Mesenchymal stem cell (in vitro differentiated cells and primary cell): ENCODE measurements around the gene RARRES1.

Source experiments
- DNase-seq: peaks from one replicate; pipeline ENCODE4 v3.0.0-alpha.2; 2013
- H2AFZ ChIP-seq: one replicate; pipeline ENCODE4 v1.6.1; 2013; ENCODE audit warnings: low read depth, mild to moderate bottlenecking, control low read depth, inconsistent platforms, low read length, moderate library complexity
- H2AK5ac ChIP-seq: 2 replicates; pipeline ENCODE4 v1.6.1; 2013; ENCODE audit warnings: low read length, moderate library complexity, mild to moderate bottlenecking, inconsistent platforms; ENCODE audit not compliant: severe bottlenecking
- H2BK120ac ChIP-seq: one replicate; pipeline ENCODE4 v1.6.1; 2013; ENCODE audit warnings: low read depth, mild to moderate bottlenecking, inconsistent platforms, low read length, moderate library complexity
- H2BK12ac ChIP-seq, 2 experiments: one replicate each; pipeline ENCODE4 v1.6.1; 2013; ENCODE audit warnings: inconsistent platforms in 2 of 2, low read length in 2 of 2, mild to moderate bottlenecking in 2 of 2, moderate library complexity in 2 of 2, control low read depth in 1 of 2
- H2BK15ac ChIP-seq: one replicate; pipeline ENCODE4 v1.6.1; 2013; ENCODE audit warnings: mild to moderate bottlenecking, low read depth, inconsistent platforms; ENCODE audit not compliant: poor library complexity, severe bottlenecking
- H2BK5ac ChIP-seq: 2 replicates; pipeline ENCODE4 v1.6.1; 2013; ENCODE audit warnings: low read depth, mild to moderate bottlenecking, low read length, control low read depth, inconsistent platforms; ENCODE audit not compliant: poor library complexity, severe bottlenecking
- H3K14ac ChIP-seq, 2 experiments: one replicate each; pipeline ENCODE4 v1.6.1; 2013; ENCODE audit warnings: inconsistent platforms in 2 of 2, low read length in 2 of 2, control low read depth in 1 of 2, mild to moderate bottlenecking in 1 of 2, moderate library complexity in 1 of 2
- H3K18ac ChIP-seq, 2 experiments: one replicate each; pipeline ENCODE4 v1.6.1; 2013; ENCODE audit warnings: inconsistent platforms in 2 of 2, low read length in 2 of 2, control low read depth in 1 of 2, low read depth in 1 of 2, mild to moderate bottlenecking in 1 of 2
- H3K23ac ChIP-seq, 2 experiments: one replicate each; pipeline ENCODE4 v1.6.1; 2013; ENCODE audit warnings: inconsistent platforms in 2 of 2, low read length in 2 of 2, mild to moderate bottlenecking in 2 of 2, moderate library complexity in 2 of 2, control low read depth in 1 of 2
- H3K27ac ChIP-seq: 2 replicates; pipeline ENCODE4 v1.5.1; 2013; ENCODE audit warnings: mild to moderate bottlenecking, moderate library complexity, low read length, control low read depth, inconsistent platforms; ENCODE audit not compliant: poor library complexity, severe bottlenecking
- H3K27me3 ChIP-seq, 2 experiments: 2 replicates each; pipeline versions ENCODE4 v1.6.1 to v1.7.0; 2013; ENCODE audit warnings: low read length in 2 of 2, mild to moderate bottlenecking in 2 of 2, moderate library complexity in 2 of 2, control low read depth in 1 of 2, inconsistent platforms in 1 of 2; ENCODE audit not compliant: control insufficient read depth in 1 of 2, insufficient read depth in 1 of 2
- H3K36me3 ChIP-seq, 2 experiments: 2 replicates each; pipeline versions ENCODE4 v1.6.1 to v1.7.0; 2013; ENCODE audit warnings: low read length in 2 of 2, control low read depth in 1 of 2, inconsistent platforms in 1 of 2, low read depth in 1 of 2, mild to moderate bottlenecking in 1 of 2; ENCODE audit not compliant: insufficient read depth in 2 of 2, control insufficient read depth in 1 of 2
- H3K4ac ChIP-seq, 2 experiments: one replicate each; pipeline ENCODE4 v1.6.1; 2013; ENCODE audit warnings: inconsistent platforms in 2 of 2, low read length in 2 of 2, mild to moderate bottlenecking in 2 of 2, moderate library complexity in 2 of 2, control low read depth in 1 of 2, low read depth in 1 of 2
- H3K4me1 ChIP-seq: 2 replicates; pipeline ENCODE4 v1.6.1; 2013; ENCODE audit warnings: low read depth, low read length, control low read depth; ENCODE audit not compliant: control insufficient read depth, insufficient read depth
- H3K4me2 ChIP-seq: 2 replicates; pipeline ENCODE4 v1.6.1; 2013; ENCODE audit warnings: low read length, mild to moderate bottlenecking, inconsistent platforms; ENCODE audit not compliant: poor library complexity, severe bottlenecking
- H3K4me3 ChIP-seq, 2 experiments: 2 replicates each; pipeline versions ENCODE4 v1.5.1 to v1.7.0; 2013; ENCODE audit warnings: low read length in 2 of 2, mild to moderate bottlenecking in 2 of 2, control low read depth in 1 of 2, low read depth in 1 of 2; ENCODE audit not compliant: insufficient read depth in 1 of 2
- H3K79me1 ChIP-seq: replicated peaks from 2 replicates; pipeline ENCODE4 v1.6.1; 2013; ENCODE audit warnings: mild to moderate bottlenecking, control low read depth, low read length, inconsistent platforms; ENCODE audit not compliant: poor library complexity, severe bottlenecking
- H3K9ac ChIP-seq: 2 replicates; pipeline ENCODE4 v1.7.0; 2013; ENCODE audit warnings: mild to moderate bottlenecking, low read length, moderate library complexity
- H3K9me3 ChIP-seq: 2 replicates; pipeline ENCODE4 v1.7.0; 2013; ENCODE audit warnings: mild to moderate bottlenecking, low read length; ENCODE audit not compliant: control insufficient read depth
- H4K8ac ChIP-seq: one replicate; pipeline ENCODE4 v1.6.1; 2013; ENCODE audit warnings: inconsistent platforms, mild to moderate bottlenecking, low read length, moderate library complexity
- H4K91ac ChIP-seq: one replicate; pipeline ENCODE4 v1.6.1; 2013; ENCODE audit warnings: mild to moderate bottlenecking, low read length, inconsistent platforms
- WGBS: methylation state at CpG from one replicate; pipeline ENCODE4 v1.1.7; 2013; ENCODE audit warnings: mixed read lengths; 5-methylcytosine and 5-hydroxymethylcytosine counted together

The RARRES1 gene

GRCh38 chr3:158751316-158751715 is 19.1 kb upstream of the RARRES1 start:
- Histone ChIP-seq H3K9me3 (no peaks in the 10 kb centered on the region), H3K4me1 (peaks cover 11% of the 10 kb centered on the region), H3K23ac (no peak overlapping the region), H2BK5ac (no peak overlapping the region), H3K27ac (no peak overlapping the region), H2BK120ac (no peak overlapping the region), H3K79me1 (no peaks in the 10 kb centered on the region), H2BK12ac (no peak overlapping the region), H3K27me3 (no peaks in the 10 kb centered on the region), H2AK5ac (no peak overlapping the region), H3K4ac (no peak overlapping the region), H4K91ac (no peak overlapping the region), H3K4me2 (no peak overlapping the region), H2BK15ac (no peak overlapping the region), H3K4me3 (no peak overlapping the region), H3K9ac (no peak overlapping the region), H4K8ac (no peak overlapping the region), H3K18ac (no peak overlapping the region), H2AFZ (no peak overlapping the region), H3K36me3 (peaks cover 0 to 16% of the 10 kb centered on the region in 2 experiments), H3K14ac (no peak overlapping the region)
- DNase-seq, result no peak
- WGBS, result 86% methylated on average over 1 of the region's 1 CpG

GRCh38 chr3:158750016-158750415 is 17.8 kb upstream of the RARRES1 start:
- H3K4me2 ChIP-seq, result no peak overlapping the region
- no peaks in the 10 kb centered on the region for H3K27me3 ChIP-seq
- no peak overlapping the region for H4K91ac ChIP-seq
- no peak overlapping the region for H3K9ac ChIP-seq
- no peak overlapping the region for H3K14ac ChIP-seq
- H2BK15ac ChIP-seq, result no peak overlapping the region
- H2BK5ac ChIP-seq, result no peak overlapping the region
- peaks cover under 1% of the 10 kb centered on the region for H3K9me3 ChIP-seq
- no peak overlapping the region for H3K4me3 ChIP-seq
- H3K27ac ChIP-seq, result no peak overlapping the region
- peaks cover 11% of the 10 kb centered on the region for H3K4me1 ChIP-seq
- no peak for DNase-seq
- no peak overlapping the region for H2AFZ ChIP-seq
- H2BK120ac ChIP-seq, result no peak overlapping the region
- no peak overlapping the region for H2BK12ac ChIP-seq
- H3K18ac ChIP-seq, result no peak overlapping the region
- peaks cover 0 to 22% of the 10 kb centered on the region in 2 experiments for H3K36me3 ChIP-seq
- no peak overlapping the region for H2AK5ac ChIP-seq
- no peak overlapping the region for H4K8ac ChIP-seq
- H3K23ac ChIP-seq, result no peak overlapping the region
- WGBS, result 87% methylated on average over 5 of the region's 6 CpGs
- no peaks in the 10 kb centered on the region for H3K79me1 ChIP-seq
- H3K4ac ChIP-seq, result no peak overlapping the region

GRCh38 chr3:158749526-158749925 is 17.3 kb upstream of the RARRES1 start:
- no peak overlapping the region for H3K18ac ChIP-seq
- no peak overlapping the region for H3K4me3 ChIP-seq
- H3K23ac ChIP-seq, result no peak overlapping the region
- H4K8ac ChIP-seq, result no peak overlapping the region
- H3K27ac ChIP-seq, result no peak overlapping the region
- H3K36me3 ChIP-seq, result peaks cover 0 to 27% of the 10 kb centered on the region in 2 experiments
- H3K4me1 ChIP-seq, result peaks cover 11% of the 10 kb centered on the region
- H3K4me2 ChIP-seq, result no peak overlapping the region
- no peak overlapping the region for H2AFZ ChIP-seq
- no peak overlapping the region for H2BK120ac ChIP-seq
- WGBS, result 85% methylated on average over 5 of the region's 5 CpGs
- H3K27me3 ChIP-seq, result no peaks in the 10 kb centered on the region
- H3K4ac ChIP-seq, result no peak overlapping the region
- no peak for DNase-seq
- H3K9me3 ChIP-seq, result peaks cover 4% of the 10 kb centered on the region
- no peak overlapping the region for H2AK5ac ChIP-seq
- no peak overlapping the region for H2BK15ac ChIP-seq
- no peak overlapping the region for H4K91ac ChIP-seq
- no peak overlapping the region for H2BK12ac ChIP-seq
- no peak overlapping the region for H3K14ac ChIP-seq
- no peaks in the 10 kb centered on the region for H3K79me1 ChIP-seq
- H2BK5ac ChIP-seq, result no peak overlapping the region
- H3K9ac ChIP-seq, result no peak overlapping the region

- no peak overlapping the region for H2AK5ac ChIP-seq
- H3K36me3 ChIP-seq, result peaks cover 0 to 29% of the 10 kb centered on the region in 2 experiments
- 85% methylated on average over 7 of the region's 7 CpGs for WGBS
- H4K91ac ChIP-seq, result no peak overlapping the region
- H3K4me3 ChIP-seq, result no peak overlapping the region
- peaks cover 11% of the 10 kb centered on the region for H3K4me1 ChIP-seq
- H2BK15ac ChIP-seq, result no peak overlapping the region
- H2AFZ ChIP-seq, result no peak overlapping the region
- no peak overlapping the region for H3K4me2 ChIP-seq
- H3K9ac ChIP-seq, result no peak overlapping the region
- H3K23ac ChIP-seq, result no peak overlapping the region
- no peak overlapping the region for H3K14ac ChIP-seq
- H3K4ac ChIP-seq, result no peak overlapping the region
- H3K18ac ChIP-seq, result no peak overlapping the region
- peaks cover 4% of the 10 kb centered on the region for H3K9me3 ChIP-seq
- H3K79me1 ChIP-seq, result peaks cover 1% of the 10 kb centered on the region
- H2BK12ac ChIP-seq, result no peak overlapping the region
- no peak overlapping the region for H3K27ac ChIP-seq
- H2BK5ac ChIP-seq, result no peak overlapping the region
- H3K27me3 ChIP-seq, result no peaks in the 10 kb centered on the region
- no peak overlapping the region for H4K8ac ChIP-seq
- peak; percentile 45 for DNase-seq
- H2BK120ac ChIP-seq, result no peak overlapping the region
These were observed 16.1 kb upstream of the RARRES1 start for GRCh38 chr3:158748237-158748828.
